Stimulated activated CD4-positive, alpha-beta T cell treated with anti-CD3 and anti-CD28 coated beads, Interleukin-15, amount 100 ng/mL, for 24 hours (primary cell): ENCODE measurements around the gene C1S.
"Not testable (repeated sequence)": the region's sequence is repeated elsewhere in the genome, so short reads cannot be mapped to it uniquely, and the experiment has no call there.

Experiments
- DNase-seq: peaks from one replicate; pipeline ENCODE4 v3.0.0-alpha.2; 2020

The C1S gene

GRCh38 chr12:7047306-7047705, 13.2 kb upstream of the C1S start:
- no peak for DNase-seq

- not testable (repeated sequence) for DNase-seq
Measured at GRCh38 chr12:7049445-7049951, 11.0 kb upstream of the C1S start.

- DNase-seq: not testable (repeated sequence)
Measured at GRCh38 chr12:7049973-7050372, 10.5 kb upstream of the C1S start.

GRCh38 chr12:7054925-7055324, 5.6 kb upstream of the C1S start:
- DNase-seq: no peak

GRCh38 chr12:7055736-7056135, 4.8 kb upstream of the C1S start:
- DNase-seq: not testable (repeated sequence)

GRCh38 chr12:7058163-7058845, 2.2 kb upstream of the C1S start:
- DNase-seq: no peak

- no peak for DNase-seq
Measured at GRCh38 chr12:7058850-7059395, 1.6 kb upstream of the C1S start.

GRCh38 chr12:7059780-7060179, 738 bp upstream of the C1S start:
- no peak for DNase-seq

GRCh38 chr12:7061138-7061537, 620 bp downstream of the C1S start:
- no peak for DNase-seq

GRCh38 chr12:7061596-7061995, 1.1 kb downstream of the C1S start:
- no peak for DNase-seq

- no peak for DNase-seq
Measured at GRCh38 chr12:7064516-7064915, 4.0 kb downstream of the C1S start.

- DNase-seq: no peak
Measured at GRCh38 chr12:7065073-7065623, 4.6 kb downstream of the C1S start.

GRCh38 chr12:7066596-7066995, 6.1 kb downstream of the C1S start:
- no peak for DNase-seq

GRCh38 chr12:7067096-7067495, 6.6 kb downstream of the C1S start:
- DNase-seq: no peak

- DNase-seq: no peak
Measured at GRCh38 chr12:7068240-7068993, 7.9 kb downstream of the C1S start.

- no peak for DNase-seq
Measured at GRCh38 chr12:7068994-7069346, 8.5 kb downstream of the C1S start.

- DNase-seq: no peak
Measured at GRCh38 chr12:7069386-7069785, 8.9 kb downstream of the C1S start.

GRCh38 chr12:7072035-7072434, 11.5 kb downstream of the C1S start:
- no peak for DNase-seq

GRCh38 chr12:7072554-7072953, 12.0 kb downstream of the C1S start:
- DNase-seq: no peak

GRCh38 chr12:7073946-7074345, 13.4 kb downstream of the C1S start:
- no peak for DNase-seq

GRCh38 chr12:7075518-7075917, 15.0 kb downstream of the C1S start:
- DNase-seq: no peak

GRCh38 chr12:7075939-7076338, 15.4 kb downstream of the C1S start:
- DNase-seq: no peak

- DNase-seq: no peak
Measured at GRCh38 chr12:7076493-7076892, 16.0 kb downstream of the C1S start.

- no peak for DNase-seq
Measured at GRCh38 chr12:7078163-7078562, 17.6 kb downstream of the C1S start.
